ENCODE data around the gene RAP1GAP2. TPM values are rescaled to one million over a fixed set of nuclear protein-coding genes. Genes with fewer than 3 reads are reported as not detected.

Gene RAP1GAP2
- total RNA-seq, 2 donors from 2014 or later = 22.4 to 32.9 TPM

DNA sequence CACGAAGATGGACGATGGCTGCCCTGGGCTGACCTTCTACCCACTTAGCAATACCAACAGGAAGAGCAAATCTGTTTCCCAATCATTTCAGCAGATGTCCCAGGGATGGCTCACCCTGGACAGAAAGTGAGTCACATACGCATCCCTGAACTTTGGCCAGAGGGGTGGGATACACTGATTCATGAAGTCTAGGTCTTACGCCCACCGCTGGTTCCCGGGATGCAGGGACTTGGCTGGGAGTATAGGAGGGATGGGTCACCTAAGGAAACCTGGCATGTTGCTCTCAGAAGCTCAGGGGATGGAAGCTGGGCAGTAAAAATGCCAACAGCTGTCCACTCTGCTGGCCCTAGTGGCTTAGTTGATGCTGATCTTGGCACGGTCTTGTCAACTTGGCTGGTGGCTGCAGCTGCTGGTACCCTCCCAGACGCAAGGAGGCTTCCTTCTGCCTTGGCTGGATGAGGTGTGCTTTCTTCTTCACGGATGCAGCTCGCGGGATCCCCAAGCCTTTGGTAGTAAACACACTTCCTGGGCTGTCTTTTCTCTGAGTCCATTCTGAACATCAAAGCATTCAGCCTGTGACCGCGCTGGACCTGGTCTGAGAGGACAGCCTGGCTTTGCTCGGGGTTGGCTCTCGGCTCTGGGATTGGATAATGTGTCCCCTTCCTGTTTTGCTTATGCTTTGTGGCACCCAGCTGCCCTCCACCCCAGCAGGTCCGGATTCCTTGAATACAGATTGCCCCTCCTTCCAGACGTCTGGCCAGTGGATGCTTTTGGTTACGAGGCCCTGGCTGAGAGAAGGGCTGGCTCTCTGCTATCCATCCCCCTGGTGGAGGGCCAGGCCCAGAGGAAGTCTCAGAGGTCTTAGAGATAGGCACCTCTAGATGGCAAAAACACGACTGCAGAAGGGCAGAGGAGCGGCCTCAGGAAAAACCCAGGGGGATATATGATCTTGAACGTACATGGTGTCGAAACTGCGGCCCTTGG is 71.5 kb downstream of the RAP1GAP2 start:
- Histone ChIP-seq H3K4me1 (peaks cover 0 to 32% of the 10 kb centered on the region in 2 donors), H3K36me3 (no peaks in the 10 kb centered on the region), H3K27me3 (no peaks in the 10 kb centered on the region), H3K9me3 (no peaks in the 10 kb centered on the region), H3K4me3 (no peak overlapping the region), H3K27ac (peak overlapping the region in 1 of 2 donors; percentile 7)
- no peak for DNase-seq (ENCODE audit: low spot score)
- TF ChIP-seq CTCF (IDR thresholded peaks at IDR 0.05) = no peak

GRCh38 chr17:2869604-2870003 is 73.4 kb downstream of the RAP1GAP2 start:
- H3K27ac ChIP-seq = no peak overlapping the region
- no peak overlapping the region for H3K4me3 ChIP-seq
- H3K36me3 ChIP-seq = no peaks in the 10 kb centered on the region
- no peak for TF ChIP-seq CTCF (IDR thresholded peaks at IDR 0.05)
- H3K9me3 ChIP-seq = no peaks in the 10 kb centered on the region
- H3K27me3 ChIP-seq = no peaks in the 10 kb centered on the region
- DNase-seq (ENCODE audit: low spot score) = no peak
- H3K4me1 ChIP-seq = peaks cover 0 to 25% of the 10 kb centered on the region in 2 donors

DNA sequence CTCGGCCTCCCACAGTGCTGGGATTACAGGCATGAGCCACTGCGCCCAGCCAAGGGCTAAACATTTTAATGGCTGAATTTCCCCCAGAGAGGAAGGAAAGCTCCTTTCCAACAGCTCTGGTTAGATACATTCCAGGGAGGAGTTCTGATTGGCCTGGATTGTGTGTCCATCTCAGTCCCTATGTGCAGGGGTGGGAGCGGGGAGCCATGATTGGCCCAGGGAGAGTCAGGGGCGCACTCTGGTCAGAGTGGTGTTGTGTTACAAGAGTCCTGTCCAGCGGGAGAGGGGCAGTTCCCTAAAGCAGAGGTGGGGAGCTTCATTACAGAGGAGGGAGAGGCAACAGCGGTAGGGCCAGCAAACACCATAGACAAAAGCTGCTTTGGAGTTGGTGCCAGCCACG is 75.0 kb downstream of the RAP1GAP2 start:
- H3K27me3 ChIP-seq = no peaks in the 10 kb centered on the region
- no peaks in the 10 kb centered on the region for H3K9me3 ChIP-seq
- no peaks in the 10 kb centered on the region for H3K36me3 ChIP-seq
- no peak overlapping the region for H3K4me3 ChIP-seq
- no peak overlapping the region for H3K27ac ChIP-seq
- no peak for TF ChIP-seq CTCF (IDR thresholded peaks at IDR 0.05)
- peaks cover 0 to 15% of the 10 kb centered on the region in 2 donors for H3K4me1 ChIP-seq
- no peak for DNase-seq (ENCODE audit: low spot score)

DNA sequence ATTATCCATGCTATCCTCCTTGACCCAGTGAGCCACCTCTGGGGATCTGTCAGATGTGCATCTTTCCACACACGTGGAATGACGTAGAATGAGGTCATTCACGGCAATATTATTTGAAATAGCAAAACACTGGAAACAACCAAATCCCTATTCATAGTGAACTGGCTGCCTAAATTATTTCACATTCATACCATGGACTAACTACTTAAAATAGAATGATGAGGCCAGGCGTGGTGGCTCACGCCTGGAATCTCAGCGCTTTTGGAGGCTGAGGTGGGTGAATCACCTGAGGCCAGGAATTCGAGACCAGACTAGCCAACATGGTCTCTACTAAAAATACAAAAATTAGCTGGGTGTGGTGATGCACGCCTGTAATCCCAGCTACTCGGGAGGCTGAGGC is 75.5 kb downstream of the RAP1GAP2 start:
- no peaks in the 10 kb centered on the region for H3K36me3 ChIP-seq
- H3K27me3 ChIP-seq = no peaks in the 10 kb centered on the region
- H3K27ac ChIP-seq = no peak overlapping the region
- TF ChIP-seq CTCF (IDR thresholded peaks at IDR 0.05) = no peak
- no peaks in the 10 kb centered on the region for H3K9me3 ChIP-seq
- H3K4me1 ChIP-seq = peaks cover 0 to 15% of the 10 kb centered on the region in 2 donors
- DNase-seq (ENCODE audit: low spot score) = no peak
- no peak overlapping the region for H3K4me3 ChIP-seq

- Histone ChIP-seq H3K9me3 (no peaks in the 10 kb centered on the region), H3K4me3 (no peak overlapping the region), H3K4me1 (peaks cover 0 to 12% of the 10 kb centered on the region in 2 donors), H3K36me3 (no peaks in the 10 kb centered on the region), H3K27ac (no peak overlapping the region), H3K27me3 (no peaks in the 10 kb centered on the region)
- no peak for TF ChIP-seq CTCF (IDR thresholded peaks at IDR 0.05)
- no peak for DNase-seq (ENCODE audit: low spot score)
Observed at GRCh38 chr17:2872282-2872681, 76.0 kb downstream of the RAP1GAP2 start.
